ENCODE data around the gene DEFB121. TPM values are rescaled to one million over a fixed set of nuclear protein-coding genes. Genes with fewer than 3 reads are reported as not detected.
"Not testable (repeated sequence)": the region's sequence is repeated elsewhere in the genome, so short reads cannot be mapped to it uniquely, and the experiment has no call there.

Gene DEFB121
- not detected for polyA plus RNA-seq (ENCODE audit: low read depth in 6 of 6)

GRCh38 chr20:31406115-31406514 is at the start of gene DEFB121:
DEFB121 (minus strand) TSS chr20:31406215; CDS start chr20:31406152, 63 bp downstream.
- H3K4me1 Mint-ChIP-seq: no peaks in the 10 kb centered on the region
- peaks cover 0 to 7% (median 0%) of the 10 kb centered on the region in 3 donors for H3K27me3 Mint-ChIP-seq
- ATAC-seq (ENCODE audit: low read depth in 2 of 2) (no peak), DNase-seq (no peak)
- no peaks in the 10 kb centered on the region for H3K36me3 Mint-ChIP-seq
- H3K4me3 Mint-ChIP-seq: no peak within 1 kb of the TSS
- H3K9me3 Mint-ChIP-seq: peaks cover 0 to 6% (median 1%) of the 10 kb centered on the region in 7 donors
- no peak within 1 kb of the TSS for H3K27ac Mint-ChIP-seq

GRCh38 chr20:31454361-31454760 is 48.3 kb upstream of the DEFB121 start:
- Mint-ChIP-seq H3K4me1 (no peaks in the 10 kb centered on the region), H3K27ac (no peak overlapping the region), H3K9me3 (peaks cover 0 to 2% (median 0%) of the 10 kb centered on the region in 7 donors), H3K27me3 (peaks cover 8 to 22% (median 12%) of the 10 kb centered on the region in 3 donors), H3K4me3 (no peak overlapping the region), H3K36me3 (no peaks in the 10 kb centered on the region)
- no peak for DNase-seq
- ATAC-seq (ENCODE audit: low read depth in 2 of 2): no peak

- Mint-ChIP-seq H3K9me3 (peaks cover 0 to 6% (median 2%) of the 10 kb centered on the region in 7 donors), H3K27me3 (peaks cover 4 to 22% (median 6%) of the 10 kb centered on the region in 3 donors), H3K4me3 (no peak overlapping the region), H3K27ac (no peak overlapping the region), H3K36me3 (no peaks in the 10 kb centered on the region), H3K4me1 (no peaks in the 10 kb centered on the region)
- no peak for DNase-seq
- ATAC-seq (ENCODE audit: low read depth in 2 of 2): no peak
These were observed 46.6 kb upstream of the DEFB121 start for GRCh38 chr20:31452575-31452974.

- no peak overlapping the region for H3K27ac Mint-ChIP-seq
- no peak overlapping the region for H3K4me3 Mint-ChIP-seq
- H3K27me3 Mint-ChIP-seq: peaks cover 3 to 13% (median 4%) of the 10 kb centered on the region in 3 donors
- ATAC-seq (ENCODE audit: low read depth in 2 of 2): no peak
- H3K36me3 Mint-ChIP-seq: no peaks in the 10 kb centered on the region
- H3K9me3 Mint-ChIP-seq: peaks cover 0 to 8% (median 0%) of the 10 kb centered on the region in 7 donors
- DNase-seq: no peak
- H3K4me1 Mint-ChIP-seq: no peaks in the 10 kb centered on the region
These were observed 43.7 kb upstream of the DEFB121 start for GRCh38 chr20:31449511-31450414.

- peaks cover 0 to 11% (median 0%) of the 10 kb centered on the region in 7 donors for H3K9me3 Mint-ChIP-seq
- H3K27ac Mint-ChIP-seq: no peak overlapping the region
- H3K4me3 Mint-ChIP-seq: no peak overlapping the region
- H3K27me3 Mint-ChIP-seq: peaks cover 4 to 8% (median 7%) of the 10 kb centered on the region in 3 donors
- no peaks in the 10 kb centered on the region for H3K4me1 Mint-ChIP-seq
- DNase-seq (no peak), ATAC-seq (ENCODE audit: low read depth in 2 of 2) (no peak)
- H3K36me3 Mint-ChIP-seq: no peaks in the 10 kb centered on the region
These were observed 40.2 kb upstream of the DEFB121 start for GRCh38 chr20:31446084-31446819.

GRCh38 chr20:31440012-31440659 is 34.1 kb upstream of the DEFB121 start, which contains the start of gene DEFB123:
DEFB123 (plus strand) TSS chr20:31440632; CDS start chr20:31440699, 67 bp downstream.
- no peaks in the 10 kb centered on the region for H3K36me3 Mint-ChIP-seq
- H3K4me1 Mint-ChIP-seq: no peaks in the 10 kb centered on the region
- DNase-seq (no peak), ATAC-seq (ENCODE audit: low read depth in 2 of 2) (no peak)
- H3K27me3 Mint-ChIP-seq: peaks cover 6 to 32% (median 27%) of the 10 kb centered on the region in 3 donors
- H3K4me3 Mint-ChIP-seq: no peak within 1 kb of the TSS
- peaks cover 0 to 6% (median 0%) of the 10 kb centered on the region in 7 donors for H3K9me3 Mint-ChIP-seq
- no peak within 1 kb of the TSS for H3K27ac Mint-ChIP-seq

GRCh38 chr20:31430568-31431115 is 24.6 kb upstream of the DEFB121 start:
- Mint-ChIP-seq H3K27me3 (peaks cover 4 to 21% (median 16%) of the 10 kb centered on the region in 3 donors), H3K27ac (no peak overlapping the region), H3K4me1 (no peaks in the 10 kb centered on the region), H3K36me3 (no peaks in the 10 kb centered on the region), H3K4me3 (no peak overlapping the region), H3K9me3 (peaks cover 0 to 10% (median 6%) of the 10 kb centered on the region in 7 donors)
- DNase-seq (no peak), ATAC-seq (ENCODE audit: low read depth in 2 of 2) (no peak)

- not testable (repeated sequence) for H3K4me3 Mint-ChIP-seq; H3K4me1 Mint-ChIP-seq; ATAC-seq (ENCODE audit: low read depth in 2 of 2); H3K27ac Mint-ChIP-seq; H3K36me3 Mint-ChIP-seq; DNase-seq
- H3K27me3 Mint-ChIP-seq: peaks cover 8 to 14% (median 8%) of the 10 kb centered on the region in 3 donors
- peaks cover 0 to 13% (median 6%) of the 10 kb centered on the region in 7 donors for H3K9me3 Mint-ChIP-seq
These were observed 21.6 kb upstream of the DEFB121 start for GRCh38 chr20:31427576-31427975.

- not testable (repeated sequence) for DNase-seq; H3K4me1 Mint-ChIP-seq; H3K27ac Mint-ChIP-seq; H3K36me3 Mint-ChIP-seq; ATAC-seq (ENCODE audit: low read depth in 2 of 2); H3K4me3 Mint-ChIP-seq
- Mint-ChIP-seq H3K9me3 (peaks cover 0 to 13% (median 6%) of the 10 kb centered on the region in 7 donors), H3K27me3 (peaks cover 6 to 12% (median 8%) of the 10 kb centered on the region in 3 donors)
These were observed 21.0 kb upstream of the DEFB121 start for GRCh38 chr20:31426891-31427551.

- Mint-ChIP-seq H3K4me3 (no peak overlapping the region), H3K36me3 (no peaks in the 10 kb centered on the region), H3K9me3 (peaks cover 0 to 13% (median 6%) of the 10 kb centered on the region in 7 donors), H3K27ac (no peak overlapping the region), H3K4me1 (no peaks in the 10 kb centered on the region), H3K27me3 (peaks cover 6 to 12% (median 8%) of the 10 kb centered on the region in 3 donors)
- ATAC-seq (ENCODE audit: low read depth in 2 of 2) (no peak), DNase-seq (no peak)
These were observed 19.8 kb upstream of the DEFB121 start for GRCh38 chr20:31425797-31426196.

- DNase-seq: no peak
- H3K27ac Mint-ChIP-seq: no peak overlapping the region
- H3K27me3 Mint-ChIP-seq: peaks cover 12 to 21% (median 18%) of the 10 kb centered on the region in 3 donors
- no peaks in the 10 kb centered on the region for H3K4me1 Mint-ChIP-seq
- no peak overlapping the region for H3K4me3 Mint-ChIP-seq
- no peaks in the 10 kb centered on the region for H3K36me3 Mint-ChIP-seq
- H3K9me3 Mint-ChIP-seq: peaks cover 0 to 9% (median 5%) of the 10 kb centered on the region in 7 donors
- ATAC-seq (ENCODE audit: low read depth in 2 of 2): no peak
These were observed 12.3 kb upstream of the DEFB121 start for GRCh38 chr20:31418307-31418706.

GRCh38 chr20:31415653-31416052 is 9.6 kb upstream of the DEFB121 start:
- Mint-ChIP-seq H3K27me3 (peaks cover 18 to 24% (median 20%) of the 10 kb centered on the region in 3 donors), H3K9me3 (peaks cover 0 to 9% (median 5%) of the 10 kb centered on the region in 7 donors), H3K4me3 (no peak overlapping the region), H3K36me3 (no peaks in the 10 kb centered on the region), H3K27ac (no peak overlapping the region), H3K4me1 (no peaks in the 10 kb centered on the region)
- DNase-seq (no peak), ATAC-seq (ENCODE audit: low read depth in 2 of 2) (no peak)

All from naive B cell (primary cell).